NB4 (cell line): ENCODE results near the gene TCTN2.

Experiments used
- DNase-seq: peaks from one replicate; pipeline ENCODE4 v3.0.0; 2010; ENCODE audit warnings: low read depth
- H3K4me3 ChIP-seq: one replicate; pipeline ENCODE4 v1.5.1; 2011; ENCODE audit warnings: mild to moderate bottlenecking, low read depth, low read length, moderate library complexity
- CTCF ChIP-seq: IDR thresholded peaks from one replicate; pipeline ENCODE4 v1.5.1; 2012; ENCODE audit warnings: low read depth, low read length
- MAX ChIP-seq: IDR thresholded peaks from 2 replicates; pipeline ENCODE4 v1.6.1; 2011; ENCODE audit warnings: low read depth, low read length
- MYC ChIP-seq: IDR thresholded peaks from 2 replicates; pipeline ENCODE4 v1.6.1; 2011; ENCODE audit warnings: low read depth, low read length
- POLR2A ChIP-seq: IDR thresholded peaks from 2 replicates; pipeline ENCODE4 v1.6.1; 2011; ENCODE audit warnings: mild to moderate bottlenecking; ENCODE audit not compliant: insufficient read length; ENCODE audit errors: extremely low read depth

The TCTN2 gene

GRCh38 chr12:123670882-123671728 is at the start of gene TCTN2:
Gene TCTN2 (plus strand): TSS chr12:123671113. CDS start chr12:123671241, 128 bp downstream.
- peak; percentile 96 for DNase-seq
- peak within 1 kb of the TSS; percentile 74 for H3K4me3 ChIP-seq
- TF ChIP-seq MAX (no peak), POLR2A (no peak), MYC (no peak), CTCF (no peak)

GRCh38 chr12:123621619-123622530 is 49.0 kb upstream of the TCTN2 start:
- TF ChIP-seq POLR2A: peak; percentile 14
- TF ChIP-seq CTCF: no peak
- H3K4me3 ChIP-seq: no peak overlapping the region
- no peak for DNase-seq

- peak; percentile 98 for TF ChIP-seq MAX
- TF ChIP-seq MYC: peak; percentile 99
- peak; percentile 99 for TF ChIP-seq POLR2A
- TF ChIP-seq CTCF: no peak
- DNase-seq: peak; percentile 100
- H3K4me3 ChIP-seq: peak within 1 kb of the TSS; percentile 99
These were observed 37.4 kb upstream of the TCTN2 start, which contains the start of the genes EIF2B1 and GTF2H3 for GRCh38 chr12:123633379-123634141. Gene EIF2B1 (minus strand): TSS chr12:123633686. CDS start chr12:123633557, 129 bp downstream. Gene GTF2H3 (plus strand): TSS chr12:123633829. CDS start chr12:123633860, 31 bp downstream.

GRCh38 chr12:123634142-123634561 is 36.8 kb upstream of the TCTN2 start:
- H3K4me3 ChIP-seq: peak overlapping the region; percentile 99
- no peak for DNase-seq
- TF ChIP-seq CTCF (no peak), MAX (no peak), POLR2A (no peak), MYC (no peak)

- no peak for DNase-seq
- TF ChIP-seq MAX: no peak
- TF ChIP-seq MYC: no peak
- TF ChIP-seq CTCF: no peak
- TF ChIP-seq POLR2A: no peak
- no peak overlapping the region for H3K4me3 ChIP-seq
These were observed 27.0 kb upstream of the TCTN2 start for GRCh38 chr12:123643911-123644310.
